Ovary (tissue), 9 donors: ENCODE measurements around the gene SP6. TPM values are rescaled to one million over a fixed set of nuclear protein-coding genes. Genes with fewer than 3 reads are reported as not detected.

ENCODE experiments used
- DNase-seq, 5 donors: peaks; one replicate each; pipeline ENCODE4 v3.0.0-alpha.2; 2019 to 2020
- H3K27ac ChIP-seq, 2 donors: fragments of 200-600 bp; one replicate each; pipeline versions ENCODE4 v1.5.1 to v1.8.0; 2019 to 2022
- H3K27me3 ChIP-seq: fragments of 200-600 bp; one replicate; pipeline ENCODE4 v1.8.0; 2022
- H3K36me3 ChIP-seq: fragments of 200-600 bp; sonication (generic); one replicate; pipeline ENCODE4 v1.5.1; 2019
- H3K4me1 ChIP-seq: one replicate; pipeline ENCODE4 v1.8.1; 2013; ENCODE audit warnings: mild to moderate bottlenecking, moderate library complexity; ENCODE audit not compliant: insufficient read depth
- H3K4me3 ChIP-seq: fragments of 200-600 bp; sonication (generic); one replicate; pipeline ENCODE4 v1.5.1; 2017
- H3K9me3 ChIP-seq, 2 donors: fragments of 200-600 bp in 1 of 2; sonication (generic) in 1 of 2; one replicate each; pipeline versions ENCODE4 v1.5.1 to v1.8.1; 2013 to 2019; ENCODE audit warnings: mild to moderate bottlenecking in 1 of 2, moderate library complexity in 1 of 2
- CTCF ChIP-seq, 3 donors: fragments of 450-650 bp in 2 of 3; fragments of 200-600 bp in 1 of 3; IDR thresholded peaks; one replicate each; pipeline versions ENCODE4 v1.5.1 to v1.8.0; 2016 to 2022; ENCODE audit warnings: antibody characterized with exemption in 3 of 3, mild to moderate bottlenecking in 1 of 3
- EP300 ChIP-seq: sonication (generic); formaldehyde crosslinking; IDR thresholded peaks from one replicate; pipeline ENCODE4 v1.6.1; 2017; ENCODE audit warnings: antibody characterized with exemption
- POLR2A ChIP-seq: fragments of 450-650 bp; IDR thresholded peaks from one replicate; pipeline ENCODE4 v1.6.1; 2017; ENCODE audit warnings: antibody characterized with exemption, mild to moderate bottlenecking, moderate library complexity
- WGBS, 3 donors: extraction: QIAGEN DNeasy Blood & Tissue Kit in 1 of 3; methylation state at CpG; one replicate each; pipeline versions ENCODE4 v1.1.5 to v1.1.7; 2013 to 2017; 5-methylcytosine and 5-hydroxymethylcytosine counted together
- intact Hi-C, 4 donors: fragments of 100-400 bp; cut with DNase I; formaldehyde crosslinking; loops; one replicate each; pipeline versions ENCODE4 v1.11.0 to v1.15.1; 2022 to 2023
- polyA plus RNA-seq, 2 donors: library from polyadenylated mRNA; stranded (reverse); fragments of 200-250 nt in 1 of 2; fragments of 350-450 nt in 1 of 2; fragmentation: Illumina TruSeq in 1 of 2; extraction: RNeasy Lipid Tissue Mini Kit (QIAGEN cat#74804) in 1 of 2; gene quantifications; one replicate each; pipeline ENCODE4 v1.2.3, GENCODE V29; 2013 to 2014
- total RNA-seq, 7 donors: library from RNA; depleted of rRNA in 2 of 7; stranded (reverse); fragments of >200 nt in 2 of 7; fragmentation: NEBNext Ultra II Directional in 3 of 7; extraction: Animal tissue kit (Norgen Biotek cat#: 25700) in 3 of 7; gene quantifications; one replicate each; pipeline versions ENCODE4 v1.1.0 to v1.2.4, GENCODE V29; 2016 to 2023
- donor health status: DM: no; HTN: no; CAD: no; lungs with moderate emphysema.
- donor health status: DM: no; HTN: no; CAD: no.
- donor health status: Bipolar disorder and iron deficiency.
- donor health status: DM: yes; HTN: yes; CAD: no.
- donor health status: DM: no; HTN: no; CAD: no.
- donor health status: DM: yes; HTN: yes; CAD: no.

Gene SP6
- total and polyA plus RNA-seq, 9 donors = 0.25 to 4.3 (median 1.1) TPM

DNA sequence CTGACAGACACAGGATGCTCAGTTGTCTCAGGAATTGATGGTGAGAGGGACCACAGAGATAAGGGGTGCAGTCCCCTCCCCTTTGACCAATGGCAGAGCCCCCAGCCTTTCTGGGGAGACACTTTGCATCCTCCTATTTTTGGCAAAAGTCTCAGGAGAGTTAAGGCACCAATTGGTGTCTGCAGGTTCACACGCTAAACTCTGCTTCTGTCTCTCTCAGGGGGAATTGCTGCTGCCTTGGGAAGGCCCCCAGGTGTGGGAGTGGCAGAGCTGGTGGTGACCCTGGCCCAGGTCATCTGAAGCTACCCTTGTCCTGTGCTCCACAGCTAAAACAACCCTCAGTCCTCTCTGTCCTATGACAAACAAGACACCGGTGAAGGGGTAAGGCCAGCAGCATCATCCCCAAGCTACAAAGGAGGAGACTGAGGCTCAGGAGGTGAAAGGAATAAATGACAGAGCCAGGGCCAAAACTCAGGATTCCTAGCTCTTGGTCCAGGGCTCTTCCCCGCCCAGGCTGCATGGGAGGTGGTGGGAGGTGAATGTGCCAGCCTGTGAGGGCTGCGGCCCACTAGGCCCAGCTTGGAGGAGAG, 49.7 kb downstream of the SP6 start:
- H3K4me3 ChIP-seq = no peak overlapping the region
- TF ChIP-seq CTCF (IDR thresholded peaks at IDR 0.05) (no peak), POLR2A (no peak), EP300 (no peak)
- no peaks in the 10 kb centered on the region for H3K27me3 ChIP-seq
- no peaks in the 10 kb centered on the region for H3K9me3 ChIP-seq
- WGBS, 3 donors = 79 to 84% (median 79%) methylated on average over 4 of the region's 4 CpGs
- H3K4me1 ChIP-seq = no peaks in the 10 kb centered on the region
- H3K27ac ChIP-seq = no peak overlapping the region
- intact Hi-C loops = no loop called here
- H3K36me3 ChIP-seq = no peaks in the 10 kb centered on the region
- no peak for DNase-seq

DNA sequence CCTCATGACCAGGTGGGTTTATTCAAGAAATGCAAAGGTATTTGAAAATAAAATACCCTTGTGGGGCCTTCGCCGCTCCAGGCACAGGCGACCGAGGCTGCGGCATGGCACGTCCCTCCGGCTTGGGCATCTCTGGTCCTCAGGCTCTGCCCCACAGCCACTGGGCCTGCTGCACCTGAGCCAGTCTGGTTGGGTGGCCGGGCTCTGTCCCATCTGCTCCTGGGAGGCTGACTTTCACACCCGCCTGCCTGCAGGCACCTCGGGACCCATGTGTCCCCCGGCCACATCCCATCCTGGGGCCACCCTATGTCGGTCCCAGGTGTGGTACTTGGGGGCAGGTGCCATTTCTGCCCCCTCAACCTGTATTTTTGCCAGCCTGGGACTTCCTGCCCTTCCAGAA, 50.3 kb downstream of the SP6 start:
- H3K27ac ChIP-seq = no peak overlapping the region
- H3K9me3 ChIP-seq = no peaks in the 10 kb centered on the region
- H3K36me3 ChIP-seq = no peaks in the 10 kb centered on the region
- DNase-seq = no peak
- H3K4me3 ChIP-seq = no peak overlapping the region
- H3K4me1 ChIP-seq = no peaks in the 10 kb centered on the region
- intact Hi-C loops = no loop called here
- TF ChIP-seq CTCF (IDR thresholded peaks at IDR 0.05) (no peak), EP300 (no peak), POLR2A (no peak)
- WGBS, 3 donors = 79 to 84% (median 83%) methylated on average over 12 of the region's 12 CpGs
- H3K27me3 ChIP-seq = no peaks in the 10 kb centered on the region

- H3K9me3 ChIP-seq = no peaks in the 10 kb centered on the region
- H3K36me3 ChIP-seq = no peaks in the 10 kb centered on the region
- DNase-seq = no peak
- H3K27me3 ChIP-seq = no peaks in the 10 kb centered on the region
- intact Hi-C loops = no loop called here
- H3K4me1 ChIP-seq = no peaks in the 10 kb centered on the region
- H3K27ac ChIP-seq = no peak overlapping the region
- WGBS, 3 donors = 32 to 44% (median 43%) methylated on average over 2 of the region's 2 CpGs
- TF ChIP-seq CTCF (IDR thresholded peaks at IDR 0.05) = no peak
- TF ChIP-seq EP300 = no peak
- TF ChIP-seq POLR2A = no peak
- no peak overlapping the region for H3K4me3 ChIP-seq
These were observed 53.2 kb downstream of the SP6 start for GRCh38 chr17:47797797-47798196.

Other genes with a start within 250 kb of the SP6 start
- 100 to 1,000 TPM; 119 to 346 (median 256) TPM for gene KPNB1, start 201.2 kb downstream of the SP6 start, total RNA-seq
- gene KPNB1, start 201.2 kb downstream of the SP6 start, polyA plus RNA-seq = 100 to 1,000 TPM in 1 of 2 donors, 10 to 100 TPM in 1; 63.4 to 236 TPM
- 10 to 100 TPM in 5 of 7 donors, 1 to 10 TPM in 2; 6.0 to 28.8 (median 22.8) TPM for gene TBKBP1, start 157.0 kb downstream of the SP6 start, total RNA-seq
- 10 to 100 TPM; 10.4 to 24.0 TPM for gene TBKBP1, start 157.0 kb downstream of the SP6 start, polyA plus RNA-seq
- 1 to 10 TPM in 1 of 7 donors, under 1 TPM in 5, not detected in 1; 0.20 to 1.4 (median 0.33) TPM for gene TBX21, start 117.9 kb downstream of the SP6 start, total RNA-seq
- under 1 TPM; 0.12 to 0.70 TPM for gene TBX21, start 117.9 kb downstream of the SP6 start, polyA plus RNA-seq
- gene OSBPL7, start 29.4 kb downstream of the SP6 start, total RNA-seq = 10 to 100 TPM in 5 of 7 donors, 1 to 10 TPM in 2; 6.4 to 18.0 (median 14.4) TPM
- gene OSBPL7, start 29.4 kb downstream of the SP6 start, polyA plus RNA-seq = 1 to 10 TPM; 6.1 to 9.6 TPM
- 10 to 100 TPM; 30.4 to 59.5 (median 48.4) TPM for gene MRPL10, start 19.6 kb downstream of the SP6 start, total RNA-seq
- 10 to 100 TPM; 55.9 to 64.4 TPM for gene MRPL10, start 19.6 kb downstream of the SP6 start, polyA plus RNA-seq
- 10 to 100 TPM in 1 of 7 donors, 1 to 10 TPM in 3, under 1 TPM in 3; 0.35 to 17.1 (median 1.2) TPM for gene LRRC46, start 19.5 kb downstream of the SP6 start, total RNA-seq
- 1 to 10 TPM in 1 of 2 donors, under 1 TPM in 1; 0.31 to 1.6 TPM for gene LRRC46, start 19.5 kb downstream of the SP6 start, polyA plus RNA-seq
- gene SCRN2, start 9.9 kb downstream of the SP6 start, total RNA-seq = 10 to 100 TPM; 25.4 to 43.9 (median 36.8) TPM
- 10 to 100 TPM in 1 of 2 donors, 1 to 10 TPM in 1; 5.6 to 45.5 TPM for gene SCRN2, start 9.9 kb downstream of the SP6 start, polyA plus RNA-seq
- 10 to 100 TPM in 5 of 7 donors, 1 to 10 TPM in 2; 2.6 to 22.5 (median 14.6) TPM for gene SP2, start 45.1 kb upstream of the SP6 start, total RNA-seq
- gene SP2, start 45.1 kb upstream of the SP6 start, polyA plus RNA-seq = 10 to 100 TPM; 15.0 to 19.4 TPM
- gene PNPO, start 90.4 kb upstream of the SP6 start, total RNA-seq = 10 to 100 TPM in 6 of 7 donors, 1 to 10 TPM in 1; 9.5 to 26.5 (median 21.8) TPM
- gene PNPO, start 90.4 kb upstream of the SP6 start, polyA plus RNA-seq = 10 to 100 TPM in 1 of 2 donors, 1 to 10 TPM in 1; 6.1 to 32.4 TPM
- 10 to 100 TPM in 1 of 7 donors, 1 to 10 TPM in 1, under 1 TPM in 5; 0.18 to 22.3 (median 0.82) TPM for gene PRR15L, start 106.7 kb upstream of the SP6 start, total RNA-seq
- under 1 TPM; 0.16 to 0.35 TPM for gene PRR15L, start 106.7 kb upstream of the SP6 start, polyA plus RNA-seq
- 100 to 1,000 TPM; 125 to 197 (median 144) TPM for gene CDK5RAP3, start 120.0 kb upstream of the SP6 start, total RNA-seq
- 100 to 1,000 TPM; 138 to 162 TPM for gene CDK5RAP3, start 120.0 kb upstream of the SP6 start, polyA plus RNA-seq
- 10 to 100 TPM in 5 of 7 donors, 1 to 10 TPM in 2; 1.7 to 36.2 (median 12.1) TPM for gene COPZ2, start 186.6 kb upstream of the SP6 start, total RNA-seq
- gene COPZ2, start 186.6 kb upstream of the SP6 start, polyA plus RNA-seq = 10 to 100 TPM; 12.1 to 58.1 TPM
- 100 to 1,000 TPM in 6 of 7 donors, 10 to 100 TPM in 1; 80.0 to 214 (median 165) TPM for gene NFE2L1, start 197.2 kb upstream of the SP6 start, total RNA-seq
- gene NFE2L1, start 197.2 kb upstream of the SP6 start, polyA plus RNA-seq = 100 to 1,000 TPM; 150 to 577 TPM